WTC11 (cell line): Measurements from ENCODE around the gene RPP38. TPM values are rescaled to one million over a fixed set of nuclear protein-coding genes. Genes with fewer than 3 reads are reported as not detected.
A peak's percentile ranks its signal among the peaks of the same experiment; 100 is the strongest.

Experiments used
- ATAC-seq: fragments of 200-7000 bp; cut with Tn5 transposase; 2 replicates; pipeline ENCODE4 v1.10.0; 2021; ENCODE audit warnings: mild to moderate bottlenecking, moderate library complexity
- CTCF ChIA-PET: fragments of 300-600 bp; sonication (Branson Sonifier 250); formaldehyde crosslinking; loops from one replicate; lab custom pipeline; 2021; ENCODE audit warnings: antibody characterized with exemption; lab: Charles Lee
- POLR2A ChIA-PET: fragments of 350-600 bp; sonication (Branson Sonifier 250); formaldehyde crosslinking; loops from one replicate; lab custom pipeline; 2021; ENCODE audit warnings: antibody characterized with exemption; lab: Charles Lee
- DNase-seq: peaks from one replicate; pipeline ENCODE4 v3.0.0; 2021; ENCODE audit warnings: low spot score
- H3K27ac Mint-ChIP-seq: 2 replicates; pipeline ENCODE4 v1.8.0; 2021; ENCODE audit warnings: mixed read lengths
- H3K27me3 Mint-ChIP-seq: 2 replicates; pipeline ENCODE4 v1.8.0; 2021; ENCODE audit warnings: low read depth, mild to moderate bottlenecking, moderate library complexity, mixed read lengths
- H3K36me3 Mint-ChIP-seq: 2 replicates; pipeline ENCODE4 v1.8.0; 2021; ENCODE audit warnings: mixed read lengths
- H3K4me1 Mint-ChIP-seq: 2 replicates; pipeline ENCODE4 v1.8.0; 2022; ENCODE audit warnings: mixed read lengths
- H3K4me3 Mint-ChIP-seq: 2 replicates; pipeline ENCODE4 v1.8.0; 2021; ENCODE audit warnings: mild to moderate bottlenecking, moderate library complexity, mixed read lengths
- H3K9me3 Mint-ChIP-seq: 2 replicates; pipeline ENCODE4 v1.8.0; 2021; ENCODE audit warnings: mixed read lengths
- ELF4 ChIP-seq: sonication (generic); formaldehyde crosslinking; IDR thresholded peaks from 2 replicates; pipeline ENCODE4 v1.8.1; 2022; ENCODE audit warnings: low read depth, mild to moderate bottlenecking, moderate library complexity, missing genetic modification reagents
- EMX1 ChIP-seq: fragments of 250-450 bp; sonication (Bioruptor Pico); IDR thresholded peaks from 2 replicates; pipeline ENCODE4 v1.8.0; 2021; ENCODE audit warnings: mild to moderate bottlenecking
- FOXJ3 ChIP-seq: sonication (generic); formaldehyde crosslinking; IDR thresholded peaks from 2 replicates; pipeline ENCODE4 v1.9.0; 2021; ENCODE audit warnings: missing genetic modification reagents, mild to moderate bottlenecking, borderline replicate concordance
- FOXK1 ChIP-seq: sonication (generic); formaldehyde crosslinking; IDR thresholded peaks from 2 replicates; pipeline ENCODE4 v1.8.0; 2022; ENCODE audit warnings: mild to moderate bottlenecking, moderate library complexity, missing genetic modification reagents
- FOXP1 ChIP-seq: sonication (generic); formaldehyde crosslinking; IDR thresholded peaks from 2 replicates; pipeline ENCODE4 v1.8.0; 2022; ENCODE audit warnings: missing genetic modification reagents, mild to moderate bottlenecking, moderate library complexity, borderline replicate concordance
- GTF2I ChIP-seq: fragments of 250-450 bp; sonication (Bioruptor Pico); conservative IDR thresholded peaks from 2 replicates; pipeline ENCODE4 v1.4.0; 2021; ENCODE audit warnings: mild to moderate bottlenecking
- MYBL2 ChIP-seq: sonication (generic); formaldehyde crosslinking; IDR thresholded peaks from 2 replicates; pipeline ENCODE4 v1.8.1; 2023; ENCODE audit warnings: mild to moderate bottlenecking, moderate library complexity, missing genetic modification reagents
- NR2C2 ChIP-seq: sonication (generic); formaldehyde crosslinking; IDR thresholded peaks from 2 replicates; pipeline ENCODE4 v1.8.0; 2022; ENCODE audit warnings: mild to moderate bottlenecking, missing genetic modification reagents
- RORB ChIP-seq: fragments of 250-450 bp; sonication (Bioruptor Pico); IDR thresholded peaks from 2 replicates; pipeline ENCODE4 v1.9.0; 2021; ENCODE audit warnings: mild to moderate bottlenecking
- SMAD4 ChIP-seq: sonication (generic); formaldehyde crosslinking; IDR thresholded peaks from 2 replicates; pipeline ENCODE4 v1.8.0; 2022; ENCODE audit warnings: mild to moderate bottlenecking, missing genetic modification reagents
- ZNF263 ChIP-seq: sonication (generic); formaldehyde crosslinking; IDR thresholded peaks from 2 replicates; pipeline ENCODE4 v1.8.1; 2022; ENCODE audit warnings: low read depth, mild to moderate bottlenecking, moderate library complexity, missing genetic modification reagents
- ZNF423 ChIP-seq: fragments of 250-450 bp; sonication (Bioruptor Pico); IDR thresholded peaks from 2 replicates; pipeline ENCODE4 v2.1.2; 2022; ENCODE audit warnings: mild to moderate bottlenecking, moderate library complexity
- total RNA-seq: library from RNA; stranded (reverse); gene quantifications from 3 replicates; pipeline ENCODE4 v1.2.3, GENCODE V29; 2021
- TF ChIP-seq, protein P1 (sequence below): sonication (generic); formaldehyde crosslinking; conservative IDR thresholded peaks from 2 replicates; pipeline ENCODE4 v1.8.1; 2022; ENCODE audit warnings: mild to moderate bottlenecking, missing genetic modification reagents
- TF ChIP-seq, protein P2 (sequence below): sonication (generic); formaldehyde crosslinking; IDR thresholded peaks from 2 replicates; pipeline ENCODE4 v1.8.1; 2022; ENCODE audit warnings: mild to moderate bottlenecking, missing genetic modification reagents, moderate library complexity, borderline replicate concordance
- TF ChIP-seq, protein P3 (sequence below): fragments of 250-450 bp; sonication (Bioruptor Pico); IDR thresholded peaks from 2 replicates; pipeline ENCODE4 v1.9.0; 2021; ENCODE audit warnings: mild to moderate bottlenecking
- TF ChIP-seq, protein P4 (sequence below): fragments of 250-450 bp; sonication (Bioruptor Pico); IDR thresholded peaks from 2 replicates; pipeline ENCODE4 v1.9.0; 2021; ENCODE audit warnings: mild to moderate bottlenecking, borderline replicate concordance
- TF ChIP-seq, protein P5 (sequence below): sonication (generic); formaldehyde crosslinking; IDR thresholded peaks from 2 replicates; pipeline ENCODE4 v1.8.1; 2022; ENCODE audit warnings: low read depth, mild to moderate bottlenecking, moderate library complexity, missing genetic modification reagents, borderline replicate concordance
- TF ChIP-seq, protein P6 (sequence below): sonication (generic); formaldehyde crosslinking; IDR thresholded peaks from 2 replicates; pipeline ENCODE4 v1.8.1; 2023; ENCODE audit warnings: mild to moderate bottlenecking, missing genetic modification reagents
- TF ChIP-seq, protein P7 (sequence below): fragments of 250-450 bp; sonication (Bioruptor Pico); IDR thresholded peaks from 2 replicates; pipeline ENCODE4 v2.1.2; 2022; ENCODE audit warnings: mild to moderate bottlenecking, moderate library complexity
- TF ChIP-seq, protein P8 (sequence below): sonication (generic); formaldehyde crosslinking; IDR thresholded peaks from 2 replicates; pipeline ENCODE4 v1.8.1; 2023; ENCODE audit warnings: mild to moderate bottlenecking, moderate library complexity, missing genetic modification reagents

The RPP38 gene
- total RNA-seq, 1 experiment from 2014 or later, result 20.9 TPM

DNA sequence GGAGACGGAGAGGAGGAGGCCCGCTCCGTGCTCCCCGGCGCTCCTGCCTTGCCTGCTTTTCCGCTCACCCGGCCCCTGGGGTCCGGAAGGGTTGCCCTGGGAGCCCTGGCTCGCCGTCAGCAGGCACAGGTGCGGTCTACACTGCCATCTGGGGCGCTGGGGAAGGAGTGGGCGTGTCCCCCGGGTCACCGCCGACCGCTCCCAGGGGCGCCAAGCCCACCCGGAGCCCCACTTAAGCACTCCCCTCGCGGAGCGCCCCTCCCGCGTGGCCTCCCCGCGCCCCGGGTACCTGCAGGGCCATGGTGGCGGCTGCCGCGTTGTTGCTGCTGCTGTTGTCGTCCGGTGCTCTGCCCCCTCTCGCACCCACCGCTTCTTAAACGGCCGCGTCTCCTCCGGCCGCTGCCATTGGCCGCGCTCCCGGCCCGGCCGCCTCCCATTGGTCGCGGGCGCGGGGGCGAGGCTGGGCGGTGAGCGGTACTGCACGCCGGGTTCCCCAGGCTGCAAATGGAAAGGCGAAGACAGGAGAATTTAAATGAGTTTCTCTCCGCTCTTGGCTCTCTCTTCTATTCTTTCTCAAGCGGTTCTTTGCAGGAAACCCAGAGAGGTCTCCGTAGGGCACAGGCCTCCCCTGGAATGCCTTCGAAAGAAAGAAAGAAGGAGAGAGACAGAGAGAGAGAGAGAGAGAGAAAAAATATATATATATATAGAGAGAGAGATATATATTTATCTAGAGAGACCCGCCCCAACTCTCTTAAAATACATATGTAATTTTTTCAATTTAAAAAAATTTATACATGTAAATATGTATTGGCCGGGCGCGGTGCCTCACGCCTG, 8.5 kb upstream of the RPP38 start, which contains the start of gene ACBD7 (continued):
- 0 out of 2 replicates have a peak, but pooled peaks have one; percentile 52 for TF ChIP-seq ELF4 (CRISPR knock-in tag)
- TF ChIP-seq, protein P1, sequence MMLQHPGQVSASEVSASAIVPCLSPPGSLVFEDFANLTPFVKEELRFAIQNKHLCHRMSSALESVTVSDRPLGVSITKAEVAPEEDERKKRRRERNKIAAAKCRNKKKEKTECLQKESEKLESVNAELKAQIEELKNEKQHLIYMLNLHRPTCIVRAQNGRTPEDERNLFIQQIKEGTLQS (CRISPR knock-in tag), result no peak
- peak; percentile 89 for TF ChIP-seq ZNF263 (CRISPR knock-in tag)
- TF ChIP-seq, protein P2, sequence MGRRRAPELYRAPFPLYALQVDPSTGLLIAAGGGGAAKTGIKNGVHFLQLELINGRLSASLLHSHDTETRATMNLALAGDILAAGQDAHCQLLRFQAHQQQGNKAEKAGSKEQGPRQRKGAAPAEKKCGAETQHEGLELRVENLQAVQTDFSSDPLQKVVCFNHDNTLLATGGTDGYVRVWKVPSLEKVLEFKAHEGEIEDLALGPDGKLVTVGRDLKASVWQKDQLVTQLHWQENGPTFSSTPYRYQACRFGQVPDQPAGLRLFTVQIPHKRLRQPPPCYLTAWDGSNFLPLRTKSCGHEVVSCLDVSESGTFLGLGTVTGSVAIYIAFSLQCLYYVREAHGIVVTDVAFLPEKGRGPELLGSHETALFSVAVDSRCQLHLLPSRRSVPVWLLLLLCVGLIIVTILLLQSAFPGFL, result no peak
- TF ChIP-seq, protein P3, sequence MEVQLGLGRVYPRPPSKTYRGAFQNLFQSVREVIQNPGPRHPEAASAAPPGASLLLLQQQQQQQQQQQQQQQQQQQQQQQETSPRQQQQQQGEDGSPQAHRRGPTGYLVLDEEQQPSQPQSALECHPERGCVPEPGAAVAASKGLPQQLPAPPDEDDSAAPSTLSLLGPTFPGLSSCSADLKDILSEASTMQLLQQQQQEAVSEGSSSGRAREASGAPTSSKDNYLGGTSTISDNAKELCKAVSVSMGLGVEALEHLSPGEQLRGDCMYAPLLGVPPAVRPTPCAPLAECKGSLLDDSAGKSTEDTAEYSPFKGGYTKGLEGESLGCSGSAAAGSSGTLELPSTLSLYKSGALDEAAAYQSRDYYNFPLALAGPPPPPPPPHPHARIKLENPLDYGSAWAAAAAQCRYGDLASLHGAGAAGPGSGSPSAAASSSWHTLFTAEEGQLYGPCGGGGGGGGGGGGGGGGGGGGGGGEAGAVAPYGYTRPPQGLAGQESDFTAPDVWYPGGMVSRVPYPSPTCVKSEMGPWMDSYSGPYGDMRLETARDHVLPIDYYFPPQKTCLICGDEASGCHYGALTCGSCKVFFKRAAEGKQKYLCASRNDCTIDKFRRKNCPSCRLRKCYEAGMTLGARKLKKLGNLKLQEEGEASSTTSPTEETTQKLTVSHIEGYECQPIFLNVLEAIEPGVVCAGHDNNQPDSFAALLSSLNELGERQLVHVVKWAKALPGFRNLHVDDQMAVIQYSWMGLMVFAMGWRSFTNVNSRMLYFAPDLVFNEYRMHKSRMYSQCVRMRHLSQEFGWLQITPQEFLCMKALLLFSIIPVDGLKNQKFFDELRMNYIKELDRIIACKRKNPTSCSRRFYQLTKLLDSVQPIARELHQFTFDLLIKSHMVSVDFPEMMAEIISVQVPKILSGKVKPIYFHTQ (CRISPR knock-in tag), result no peak
- TF ChIP-seq RORB (CRISPR knock-in tag), result no peak
- no peak for TF ChIP-seq EMX1
- TF ChIP-seq, protein P4, sequence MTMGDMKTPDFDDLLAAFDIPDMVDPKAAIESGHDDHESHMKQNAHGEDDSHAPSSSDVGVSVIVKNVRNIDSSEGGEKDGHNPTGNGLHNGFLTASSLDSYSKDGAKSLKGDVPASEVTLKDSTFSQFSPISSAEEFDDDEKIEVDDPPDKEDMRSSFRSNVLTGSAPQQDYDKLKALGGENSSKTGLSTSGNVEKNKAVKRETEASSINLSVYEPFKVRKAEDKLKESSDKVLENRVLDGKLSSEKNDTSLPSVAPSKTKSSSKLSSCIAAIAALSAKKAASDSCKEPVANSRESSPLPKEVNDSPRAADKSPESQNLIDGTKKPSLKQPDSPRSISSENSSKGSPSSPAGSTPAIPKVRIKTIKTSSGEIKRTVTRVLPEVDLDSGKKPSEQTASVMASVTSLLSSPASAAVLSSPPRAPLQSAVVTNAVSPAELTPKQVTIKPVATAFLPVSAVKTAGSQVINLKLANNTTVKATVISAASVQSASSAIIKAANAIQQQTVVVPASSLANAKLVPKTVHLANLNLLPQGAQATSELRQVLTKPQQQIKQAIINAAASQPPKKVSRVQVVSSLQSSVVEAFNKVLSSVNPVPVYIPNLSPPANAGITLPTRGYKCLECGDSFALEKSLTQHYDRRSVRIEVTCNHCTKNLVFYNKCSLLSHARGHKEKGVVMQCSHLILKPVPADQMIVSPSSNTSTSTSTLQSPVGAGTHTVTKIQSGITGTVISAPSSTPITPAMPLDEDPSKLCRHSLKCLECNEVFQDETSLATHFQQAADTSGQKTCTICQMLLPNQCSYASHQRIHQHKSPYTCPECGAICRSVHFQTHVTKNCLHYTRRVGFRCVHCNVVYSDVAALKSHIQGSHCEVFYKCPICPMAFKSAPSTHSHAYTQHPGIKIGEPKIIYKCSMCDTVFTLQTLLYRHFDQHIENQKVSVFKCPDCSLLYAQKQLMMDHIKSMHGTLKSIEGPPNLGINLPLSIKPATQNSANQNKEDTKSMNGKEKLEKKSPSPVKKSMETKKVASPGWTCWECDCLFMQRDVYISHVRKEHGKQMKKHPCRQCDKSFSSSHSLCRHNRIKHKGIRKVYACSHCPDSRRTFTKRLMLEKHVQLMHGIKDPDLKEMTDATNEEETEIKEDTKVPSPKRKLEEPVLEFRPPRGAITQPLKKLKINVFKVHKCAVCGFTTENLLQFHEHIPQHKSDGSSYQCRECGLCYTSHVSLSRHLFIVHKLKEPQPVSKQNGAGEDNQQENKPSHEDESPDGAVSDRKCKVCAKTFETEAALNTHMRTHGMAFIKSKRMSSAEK (CRISPR knock-in tag), result no peak
- TF ChIP-seq NR2C2 (CRISPR knock-in tag), result no peak
- peak; percentile 91 for TF ChIP-seq FOXK1 (CRISPR knock-in tag)
- TF ChIP-seq, protein P5, sequence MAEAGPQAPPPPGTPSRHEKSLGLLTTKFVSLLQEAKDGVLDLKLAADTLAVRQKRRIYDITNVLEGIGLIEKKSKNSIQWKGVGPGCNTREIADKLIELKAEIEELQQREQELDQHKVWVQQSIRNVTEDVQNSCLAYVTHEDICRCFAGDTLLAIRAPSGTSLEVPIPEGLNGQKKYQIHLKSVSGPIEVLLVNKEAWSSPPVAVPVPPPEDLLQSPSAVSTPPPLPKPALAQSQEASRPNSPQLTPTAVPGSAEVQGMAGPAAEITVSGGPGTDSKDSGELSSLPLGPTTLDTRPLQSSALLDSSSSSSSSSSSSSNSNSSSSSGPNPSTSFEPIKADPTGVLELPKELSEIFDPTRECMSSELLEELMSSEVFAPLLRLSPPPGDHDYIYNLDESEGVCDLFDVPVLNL (CRISPR knock-in tag), result 0 out of 2 replicates have a peak, but pooled peaks have one; percentile 50
- peak; percentile 51; the same call in 1 of the 2 replicates for TF ChIP-seq ZNF423 (CRISPR knock-in tag)

DNA sequence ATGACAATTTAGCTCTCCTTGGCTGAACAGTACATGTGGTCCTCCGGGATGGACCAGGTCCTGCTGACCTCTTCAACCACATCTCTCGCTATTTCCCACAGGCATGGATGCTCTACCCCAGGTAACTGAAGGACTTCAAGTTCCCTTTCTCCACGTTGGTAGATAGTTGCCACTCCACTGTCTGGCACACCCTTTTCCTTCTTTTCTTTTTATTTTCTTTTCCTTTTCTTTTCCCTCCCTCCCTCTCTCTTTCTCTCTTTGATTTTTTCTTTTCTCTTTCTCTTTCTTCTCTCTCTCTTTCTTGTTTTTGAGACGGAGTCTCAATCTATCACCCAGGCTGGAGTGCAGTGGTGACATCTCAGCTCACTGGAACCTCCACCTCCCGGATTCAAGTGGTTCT, 5.7 kb upstream of the RPP38 start:
- no peak for DNase-seq
- H3K4me1 Mint-ChIP-seq, result no peaks in the 10 kb centered on the region
- ChIA-PET CTCF (no interaction called here), POLR2A (no interaction called here)
- H3K27ac Mint-ChIP-seq, result no peak overlapping the region
- H3K27me3 Mint-ChIP-seq, result peaks cover 27% of the 10 kb centered on the region
- no peak for ATAC-seq
- H3K9me3 Mint-ChIP-seq, result no peaks in the 10 kb centered on the region
- H3K36me3 Mint-ChIP-seq, result no peaks in the 10 kb centered on the region
- H3K4me3 Mint-ChIP-seq, result no peak overlapping the region
- TF ChIP-seq ELF4 (CRISPR knock-in tag) (no peak), FOXP1 (CRISPR knock-in tag) (no peak), FOXJ3 (CRISPR knock-in tag) (no peak), SMAD4 (CRISPR knock-in tag) (no peak), MYBL2 (CRISPR knock-in tag) (no peak), GTF2I (no peak), NR2C2 (CRISPR knock-in tag) (no peak)
- TF ChIP-seq, protein P6, sequence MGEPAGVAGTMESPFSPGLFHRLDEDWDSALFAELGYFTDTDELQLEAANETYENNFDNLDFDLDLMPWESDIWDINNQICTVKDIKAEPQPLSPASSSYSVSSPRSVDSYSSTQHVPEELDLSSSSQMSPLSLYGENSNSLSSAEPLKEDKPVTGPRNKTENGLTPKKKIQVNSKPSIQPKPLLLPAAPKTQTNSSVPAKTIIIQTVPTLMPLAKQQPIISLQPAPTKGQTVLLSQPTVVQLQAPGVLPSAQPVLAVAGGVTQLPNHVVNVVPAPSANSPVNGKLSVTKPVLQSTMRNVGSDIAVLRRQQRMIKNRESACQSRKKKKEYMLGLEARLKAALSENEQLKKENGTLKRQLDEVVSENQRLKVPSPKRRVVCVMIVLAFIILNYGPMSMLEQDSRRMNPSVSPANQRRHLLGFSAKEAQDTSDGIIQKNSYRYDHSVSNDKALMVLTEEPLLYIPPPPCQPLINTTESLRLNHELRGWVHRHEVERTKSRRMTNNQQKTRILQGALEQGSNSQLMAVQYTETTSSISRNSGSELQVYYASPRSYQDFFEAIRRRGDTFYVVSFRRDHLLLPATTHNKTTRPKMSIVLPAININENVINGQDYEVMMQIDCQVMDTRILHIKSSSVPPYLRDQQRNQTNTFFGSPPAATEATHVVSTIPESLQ (CRISPR knock-in tag), result no peak
- TF ChIP-seq, protein P7, sequence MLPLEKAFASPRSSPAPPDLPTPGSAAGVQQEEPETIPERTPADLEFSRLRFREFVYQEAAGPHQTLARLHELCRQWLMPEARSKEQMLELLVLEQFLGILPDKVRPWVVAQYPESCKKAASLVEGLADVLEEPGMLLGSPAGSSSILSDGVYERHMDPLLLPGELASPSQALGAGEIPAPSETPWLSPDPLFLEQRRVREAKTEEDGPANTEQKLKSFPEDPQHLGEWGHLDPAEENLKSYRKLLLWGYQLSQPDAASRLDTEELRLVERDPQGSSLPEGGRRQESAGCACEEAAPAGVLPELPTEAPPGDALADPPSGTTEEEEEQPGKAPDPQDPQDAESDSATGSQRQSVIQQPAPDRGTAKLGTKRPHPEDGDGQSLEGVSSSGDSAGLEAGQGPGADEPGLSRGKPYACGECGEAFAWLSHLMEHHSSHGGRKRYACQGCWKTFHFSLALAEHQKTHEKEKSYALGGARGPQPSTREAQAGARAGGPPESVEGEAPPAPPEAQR (CRISPR knock-in tag), result no peak
- TF ChIP-seq, protein P8, sequence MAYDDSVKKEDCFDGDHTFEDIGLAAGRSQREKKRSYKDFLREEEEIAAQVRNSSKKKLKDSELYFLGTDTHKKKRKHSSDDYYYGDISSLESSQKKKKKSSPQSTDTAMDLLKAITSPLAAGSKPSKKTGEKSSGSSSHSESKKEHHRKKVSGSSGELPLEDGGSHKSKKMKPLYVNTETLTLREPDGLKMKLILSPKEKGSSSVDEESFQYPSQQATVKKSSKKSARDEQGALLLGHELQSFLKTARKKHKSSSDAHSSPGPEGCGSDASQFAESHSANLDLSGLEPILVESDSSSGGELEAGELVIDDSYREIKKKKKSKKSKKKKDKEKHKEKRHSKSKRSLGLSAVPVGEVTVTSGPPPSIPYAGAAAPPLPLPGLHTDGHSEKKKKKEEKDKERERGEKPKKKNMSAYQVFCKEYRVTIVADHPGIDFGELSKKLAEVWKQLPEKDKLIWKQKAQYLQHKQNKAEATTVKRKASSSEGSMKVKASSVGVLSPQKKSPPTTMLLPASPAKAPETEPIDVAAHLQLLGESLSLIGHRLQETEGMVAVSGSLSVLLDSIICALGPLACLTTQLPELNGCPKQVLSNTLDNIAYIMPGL (CRISPR knock-in tag), result no peak
